Measurements from ENCODE around the gene PTPN6. TPM values are rescaled to one million over a fixed set of nuclear protein-coding genes. Genes with fewer than 3 reads are reported as not detected.

The PTPN6 gene
- total and polyA plus RNA-seq, 2 donors from 2014 or later, result 38.0 to 70.8 TPM

GRCh38 chr12:6959058-6959804 lies 8.1 kb downstream of the PTPN6 start:
- Histone ChIP-seq H3K9me3 (ENCODE audit: control insufficient read depth in 2 of 3, insufficient read depth in 1 of 3, low read length in 3 of 3) (no peaks in the 10 kb centered on the region), H3K27ac (ENCODE audit: low read depth in 2 of 2, low read length in 2 of 2) (peak overlapping the region; percentile 51 to 63), H3K27me3 (ENCODE audit: control insufficient read depth, insufficient read depth, low read length) (no peaks in the 10 kb centered on the region), H3K4me1 (ENCODE audit: control insufficient read depth in 2 of 3, insufficient read depth in 2 of 3, low read depth in 1 of 3, low read length in 3 of 3) (peaks cover 0 to 23% (median 9%) of the 10 kb centered on the region in 3 donors), H3K4me3 (ENCODE audit: low read length in 3 of 3) (peak overlapping the region in 1 of 3 donors; percentile 21), H3K36me3 (ENCODE audit: control insufficient read depth in 2 of 3, insufficient read depth in 3 of 3, low read length in 3 of 3) (peaks cover 0 to 5% (median 0%) of the 10 kb centered on the region in 3 donors), H3K9ac (ENCODE audit: low read length in 3 of 3) (peak overlapping the region in 1 of 3 donors; percentile 34)
- FAIRE-seq (no peak), DNase-seq (peak in 1 of 5 donors; percentile 39)
- TF ChIP-seq CTCF (IDR thresholded peaks at IDR 0.05; ENCODE audit: borderline replicate concordance, extremely low read depth, insufficient read depth), result no peak
- intact Hi-C loops (cut with DNase I), result no loop called here

- intact Hi-C loops (cut with DNase I), result no loop called here
- Histone ChIP-seq H3K27ac (ENCODE audit: low read depth in 2 of 2, low read length in 2 of 2) (peak overlapping the region in 1 of 2 donors; percentile 51), H3K36me3 (ENCODE audit: control insufficient read depth in 2 of 3, insufficient read depth in 3 of 3, low read length in 3 of 3) (peaks cover 0 to 5% (median 0%) of the 10 kb centered on the region in 3 donors), H3K27me3 (ENCODE audit: control insufficient read depth, insufficient read depth, low read length) (no peaks in the 10 kb centered on the region), H3K4me1 (ENCODE audit: control insufficient read depth in 2 of 3, insufficient read depth in 2 of 3, low read depth in 1 of 3, low read length in 3 of 3) (peaks cover 0 to 26% (median 9%) of the 10 kb centered on the region in 3 donors), H3K4me3 (ENCODE audit: low read length in 3 of 3) (no peak overlapping the region), H3K9me3 (ENCODE audit: control insufficient read depth in 2 of 3, insufficient read depth in 1 of 3, low read length in 3 of 3) (no peaks in the 10 kb centered on the region), H3K9ac (ENCODE audit: low read length in 3 of 3) (no peak overlapping the region)
- DNase-seq (peak in 1 of 5 donors; percentile 48), FAIRE-seq (no peak)
- TF ChIP-seq CTCF (IDR thresholded peaks at IDR 0.05; ENCODE audit: borderline replicate concordance, extremely low read depth, insufficient read depth), result no peak
Observed at GRCh38 chr12:6959805-6960592, 8.8 kb downstream of the PTPN6 start.

GRCh38 chr12:6960593-6961277 lies 9.6 kb downstream of the PTPN6 start:
- DNase-seq, result peak in 1 of 5 donors; percentile 47
- FAIRE-seq, result no peak
- H3K4me3 ChIP-seq (ENCODE audit: low read length in 3 of 3), result no peak overlapping the region
- no peak overlapping the region for H3K9ac ChIP-seq (ENCODE audit: low read length in 3 of 3)
- peak overlapping the region; percentile 0 to 80 for H3K27ac ChIP-seq (ENCODE audit: low read depth in 2 of 2, low read length in 2 of 2)
- H3K27me3 ChIP-seq (ENCODE audit: control insufficient read depth, insufficient read depth, low read length), result no peaks in the 10 kb centered on the region
- peaks cover 0 to 26% (median 13%) of the 10 kb centered on the region in 3 donors for H3K4me1 ChIP-seq (ENCODE audit: control insufficient read depth in 2 of 3, insufficient read depth in 2 of 3, low read depth in 1 of 3, low read length in 3 of 3)
- no peak for TF ChIP-seq CTCF (IDR thresholded peaks at IDR 0.05; ENCODE audit: borderline replicate concordance, extremely low read depth, insufficient read depth)
- H3K36me3 ChIP-seq (ENCODE audit: control insufficient read depth in 2 of 3, insufficient read depth in 3 of 3, low read length in 3 of 3), result peaks cover 0 to 11% (median 2%) of the 10 kb centered on the region in 3 donors
- intact Hi-C loops (cut with DNase I), result no loop called here
- no peaks in the 10 kb centered on the region for H3K9me3 ChIP-seq (ENCODE audit: control insufficient read depth in 2 of 3, insufficient read depth in 1 of 3, low read length in 3 of 3)

Data from kidney (tissue), 14 donors.